ENCODE measurements around the gene ITPR2. TPM values are rescaled to one million over a fixed set of nuclear protein-coding genes. Genes with fewer than 3 reads are reported as not detected.
A peak's percentile ranks its signal among the peaks of the same experiment; 100 is the strongest.

The ITPR2 gene
- total and polyA plus RNA-seq, 2 of the 13 experiments (the other 11 are each of a cell fraction or from before 2014, with no cell fraction given) = 31.9 to 81.9 TPM

DNA sequence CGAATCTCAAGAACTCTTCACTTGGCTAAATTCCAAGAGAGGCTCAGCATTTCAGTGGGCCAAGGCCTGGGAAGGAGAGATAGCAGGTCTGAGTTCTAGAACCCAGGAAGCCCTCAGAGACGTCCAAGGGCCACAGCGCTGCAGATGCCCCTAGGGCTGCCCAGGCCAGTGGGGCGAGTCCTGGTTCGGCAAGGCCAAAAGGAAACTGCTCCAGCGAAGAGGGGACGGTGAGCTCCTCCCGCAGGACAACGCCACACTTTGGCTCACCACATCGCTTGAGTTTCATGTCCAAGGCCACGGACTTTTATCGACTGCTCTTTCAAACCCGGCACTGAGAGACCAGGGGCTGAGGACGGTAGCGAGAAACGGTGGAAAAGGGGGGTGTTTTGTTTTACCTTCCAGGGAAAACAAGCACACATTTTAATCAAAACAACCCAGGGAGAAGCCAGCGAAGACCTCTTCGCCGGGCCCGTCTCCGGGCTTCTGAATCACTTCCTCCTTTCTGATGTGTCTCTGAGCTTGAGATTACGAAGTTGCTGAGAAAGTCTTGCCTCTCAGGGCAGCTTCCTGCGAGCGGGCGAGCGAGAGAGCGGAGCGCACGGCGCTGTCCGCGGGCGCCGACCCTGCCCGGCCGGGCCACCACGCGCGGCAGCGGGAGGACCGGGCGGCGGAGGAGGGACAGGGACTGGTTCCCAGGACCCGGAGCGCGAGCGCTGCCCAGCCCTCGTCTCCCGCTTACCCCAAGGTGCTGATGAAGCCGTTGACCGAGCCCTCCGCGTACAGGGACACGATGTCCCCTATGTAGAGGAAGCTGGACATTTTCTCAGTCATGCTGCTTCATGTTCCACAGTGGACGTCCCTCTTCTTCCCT is 808 bp downstream of the ITPR2 start (continued):
- peak; percentile 93 for TF ChIP-seq UBTF (CRISPR knock-in tag; IDR thresholded peaks at IDR 0.05)
- no peak for TF ChIP-seq ZNF333 (CRISPR knock-in tag; IDR thresholded peaks at IDR 0.05; ENCODE audit: borderline replicate concordance)
- no peak for TF ChIP-seq DDIT3 (CRISPR knock-in tag; IDR thresholded peaks at IDR 0.05)
- TF ChIP-seq ZNF274 (CRISPR knock-in tag; IDR thresholded peaks at IDR 0.05) = 0 out of 2 replicates have a peak, but pooled peaks have one; percentile 18
- TF ChIP-seq CBFB (CRISPR knock-in tag; IDR thresholded peaks at IDR 0.05) = no peak
- no peak for TF ChIP-seq FOXM1 (CRISPR knock-in tag; IDR thresholded peaks at IDR 0.05)
- TF ChIP-seq ZNF282 (IDR thresholded peaks at IDR 0.05; ENCODE audit: partially characterized antibody) = no peak
- TF ChIP-seq IKZF1 (IDR thresholded peaks at IDR 0.05) = no peak
- TF ChIP-seq ZBTB33 (CRISPR knock-in tag; IDR thresholded peaks at IDR 0.05) = no peak
- TF ChIP-seq, protein P1, sequence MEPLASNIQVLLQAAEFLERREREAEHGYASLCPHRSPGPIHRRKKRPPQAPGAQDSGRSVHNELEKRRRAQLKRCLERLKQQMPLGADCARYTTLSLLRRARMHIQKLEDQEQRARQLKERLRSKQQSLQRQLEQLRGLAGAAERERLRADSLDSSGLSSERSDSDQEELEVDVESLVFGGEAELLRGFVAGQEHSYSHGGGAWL (CRISPR knock-in tag; IDR thresholded peaks at IDR 0.05) = no peak; the same call in none of the 2 replicates
- TF ChIP-seq NONO (IDR thresholded peaks at IDR 0.05) = no peak
- peak; percentile 70 for TF ChIP-seq NONO (CRISPR knock-in tag; conservative IDR thresholded peaks at IDR 0.05)
- TF ChIP-seq ZSCAN9 (CRISPR knock-in tag; IDR thresholded peaks at IDR 0.05; ENCODE audit: borderline replicate concordance) = 0 out of 2 replicates have a peak, but pooled peaks have one; percentile 46
- no peak for TF ChIP-seq NAIF1 (CRISPR knock-in tag; IDR thresholded peaks at IDR 0.05; ENCODE audit: borderline replicate concordance)
- TF ChIP-seq BCL6 (CRISPR knock-in tag; IDR thresholded peaks at IDR 0.05) = peak; percentile 69
- peak; percentile 76; the same call in 1 of the 2 replicates for TF ChIP-seq KAT7 (CRISPR knock-in tag; IDR thresholded peaks at IDR 0.05; ENCODE audit: borderline replicate concordance)
- TF ChIP-seq HOXD1 (CRISPR knock-in tag; IDR thresholded peaks at IDR 0.05) = no peak
- no peak for TF ChIP-seq CBX1 (IDR thresholded peaks at IDR 0.05; ENCODE audit: low read depth)
- no peak for TF ChIP-seq ZFP36 (IDR thresholded peaks at IDR 0.05; ENCODE audit: borderline replicate concordance, low read depth, low read length, partially characterized antibody)
- no peak for TF ChIP-seq ZC3H13 (CRISPR knock-in tag; IDR thresholded peaks at IDR 0.05)
- TF ChIP-seq, protein P2, sequence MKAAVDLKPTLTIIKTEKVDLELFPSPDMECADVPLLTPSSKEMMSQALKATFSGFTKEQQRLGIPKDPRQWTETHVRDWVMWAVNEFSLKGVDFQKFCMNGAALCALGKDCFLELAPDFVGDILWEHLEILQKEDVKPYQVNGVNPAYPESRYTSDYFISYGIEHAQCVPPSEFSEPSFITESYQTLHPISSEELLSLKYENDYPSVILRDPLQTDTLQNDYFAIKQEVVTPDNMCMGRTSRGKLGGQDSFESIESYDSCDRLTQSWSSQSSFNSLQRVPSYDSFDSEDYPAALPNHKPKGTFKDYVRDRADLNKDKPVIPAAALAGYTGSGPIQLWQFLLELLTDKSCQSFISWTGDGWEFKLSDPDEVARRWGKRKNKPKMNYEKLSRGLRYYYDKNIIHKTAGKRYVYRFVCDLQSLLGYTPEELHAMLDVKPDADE (CRISPR knock-in tag; IDR thresholded peaks at IDR 0.05) = peak; percentile 19; the same call in 1 of the 2 replicates
- TF ChIP-seq TARDBP (CRISPR knock-in tag; IDR thresholded peaks at IDR 0.05) = peak; percentile 37; the same call in 1 of the 2 replicates
- peak; percentile 50; the same call in 1 of the 2 replicates for TF ChIP-seq HDAC1 (CRISPR knock-in tag; IDR thresholded peaks at IDR 0.05)
- no peak for TF ChIP-seq FOXK1 (CRISPR knock-in tag; IDR thresholded peaks at IDR 0.05; ENCODE audit: borderline replicate concordance, low read depth)
- TF ChIP-seq KLF16 (CRISPR knock-in tag; IDR thresholded peaks at IDR 0.05) = peak in 1 of 2 experiments; percentile 46; a peak in 2 of 4 replicates
